Transverse colon (tissue), 4 donors: ENCODE results near the gene PIK3R5.

Experiments used
- CTCF ChIP-seq, 5 experiments: fragments of 200-600 bp in 3 of 5; fragments of 450-650 bp in 2 of 5; sonication (generic) in 3 of 5; IDR thresholded peaks; 1 replicate in 2 of 5; 2 replicates in 3 of 5; pipeline ENCODE4 v1.5.1; 2016 to 2017; ENCODE audit warnings: antibody characterized with exemption in 5 of 5, inconsistent platforms in 3 of 5, mild to moderate bottlenecking in 2 of 5, moderate library complexity in 1 of 5
- EP300 ChIP-seq: sonication (generic); formaldehyde crosslinking; IDR thresholded peaks from one replicate; pipeline ENCODE4 v1.6.1; 2017; ENCODE audit warnings: antibody characterized with exemption, low read depth
- POLR2A ChIP-seq: fragments of 450-650 bp; IDR thresholded peaks from one replicate; pipeline ENCODE4 v1.6.1; 2016; ENCODE audit warnings: antibody characterized with exemption, mild to moderate bottlenecking, moderate library complexity
- POLR2AphosphoS5 ChIP-seq, 3 donors: sonication (generic); formaldehyde crosslinking; IDR thresholded peaks; one replicate each; pipeline ENCODE4 v1.6.1; 2016; ENCODE audit warnings: antibody characterized with exemption in 3 of 3

- TF ChIP-seq CTCF (IDR thresholded peaks at IDR 0.05) (no peak), POLR2AphosphoS5 (IDR thresholded peaks at IDR 0.05) (no peak), POLR2A (no peak), EP300 (no peak)
Observed at GRCh38 chr17:8865811-8866210, 99.7 kb downstream of the PIK3R5 start.
